A673 (cell line): ENCODE data around the gene ZCCHC13. TPM values are rescaled to one million over a fixed set of nuclear protein-coding genes. Genes with fewer than 3 reads are reported as not detected.

Experiments used
- BruUV-seq: library from RNA; stranded (reverse); fragments of 400-500 nt; replicated peaks from 2 replicates; lab custom pipeline; 2021; lab: Mats Ljungman, UMichigan
- CTCF ChIA-PET: fragments of 300-600 bp; sonication (Branson Sonifier 250); formaldehyde crosslinking; loops from one replicate; lab custom pipeline; 2022; ENCODE audit warnings: antibody characterized with exemption; lab: Charles Lee
- POLR2A ChIA-PET: fragments of 300-600 bp; sonication (Branson Sonifier 250); formaldehyde crosslinking; loops from one replicate; lab custom pipeline; 2022; ENCODE audit warnings: antibody characterized with exemption; ENCODE audit not compliant: low non-redundant PET; lab: Charles Lee
- DNase-seq: peaks from one replicate; pipeline ENCODE4 v3.0.0-alpha.2; 2015; ENCODE audit warnings: low spot score
- H3K27ac ChIP-seq: fragments of 200-600 bp; sonication (generic); 2 replicates; pipeline ENCODE4 v1.5.1; 2016; ENCODE audit warnings: mixed run types, low read depth, mild to moderate bottlenecking, mixed read lengths, antibody characterized with exemption, low read length; ENCODE audit not compliant: poor library complexity, severe bottlenecking
- H3K27me3 ChIP-seq: fragments of 200-600 bp; sonication (generic); replicated peaks from 2 replicates; pipeline ENCODE4 v1.6.1; 2017; ENCODE audit warnings: mixed run types, low read depth, mild to moderate bottlenecking, mixed read lengths, antibody characterized with exemption, low read length; ENCODE audit not compliant: insufficient read depth, poor library complexity
- H3K36me3 ChIP-seq: fragments of 200-600 bp; sonication (generic); 2 replicates; pipeline ENCODE4 v1.6.1; 2016; ENCODE audit warnings: mixed run types, mild to moderate bottlenecking, mixed read lengths, antibody characterized with exemption, low read length; ENCODE audit not compliant: insufficient read depth, poor library complexity, severe bottlenecking
- H3K4me1 ChIP-seq: fragments of 200-600 bp; sonication (generic); 2 replicates; pipeline ENCODE4 v1.6.1; 2017; ENCODE audit warnings: mixed run types, mild to moderate bottlenecking, mixed read lengths, antibody characterized with exemption, low read length; ENCODE audit not compliant: insufficient read depth, poor library complexity, severe bottlenecking
- H3K4me3 ChIP-seq: fragments of 200-600 bp; sonication (generic); 2 replicates; pipeline ENCODE4 v1.5.1; 2016; ENCODE audit warnings: low read depth, mixed run types, mild to moderate bottlenecking, mixed read lengths, low read length; ENCODE audit not compliant: poor library complexity, severe bottlenecking
- H3K9me3 ChIP-seq: fragments of 200-600 bp; sonication (generic); 2 replicates; pipeline ENCODE4 v1.6.1; 2016; ENCODE audit warnings: mixed run types, low read depth, mild to moderate bottlenecking, mixed read lengths, antibody characterized with exemption, low read length; ENCODE audit not compliant: poor library complexity, severe bottlenecking
- CTCF ChIP-seq: fragments of 300-800, 200-600 bp; sonication (generic); conservative IDR thresholded peaks from 2 replicates; pipeline ENCODE4 v1.5.1; 2017; ENCODE audit warnings: low read depth, mild to moderate bottlenecking, antibody characterized with exemption, low read length, moderate library complexity, mixed read lengths
- EZH2 ChIP-seq: fragments of 200-600 bp; sonication (generic); IDR thresholded peaks from 2 replicates; pipeline ENCODE4 v1.6.1; 2017; ENCODE audit warnings: borderline replicate concordance, low read depth, mild to moderate bottlenecking, mixed read lengths, antibody characterized with exemption, low read length; ENCODE audit not compliant: poor library complexity, severe bottlenecking
- intact Hi-C: fragments of 100-400 bp; cut with micrococcal nuclease; formaldehyde crosslinking; loops from one replicate; pipeline ENCODE4 v1.10.0; 2022; ENCODE audit not compliant: unreplicated experiment
- total RNA-seq: library from RNA; stranded (reverse); gene quantifications from 2 replicates; pipeline ENCODE4 v1.2.3, GENCODE V29; 2021

ZCCHC13 gene
- total RNA-seq, 1 experiment from 2014 or later, result not detected

- POLR2A ChIA-PET, result interaction anchor here (0.6 kb wide), 1 partner anchor 1575 kb away, joined by 3 read pairs; no protein-coding TSS in a partner anchor
- H3K27ac ChIP-seq, result peak overlapping the region; percentile 90
- peak; percentile 75 for DNase-seq
- H3K27me3 ChIP-seq, result no peaks in the 10 kb centered on the region
- CTCF ChIA-PET, result no interaction called here
- no peaks in the 10 kb centered on the region for H3K9me3 ChIP-seq
- H3K4me3 ChIP-seq, result peak overlapping the region; percentile 67
- intact Hi-C loops, result loop anchor here (5.0 to 10.0 kb wide), 2 partner anchors 49 to 251 kb away; no protein-coding TSS in a partner anchor
- no TSS peak for BruUV-seq
- TF ChIP-seq CTCF, result no peak
- no peak for TF ChIP-seq EZH2
- H3K4me1 ChIP-seq, result no peaks in the 10 kb centered on the region
- H3K36me3 ChIP-seq, result peaks cover 6% of the 10 kb centered on the region
These were observed 10.5 kb upstream of the ZCCHC13 start for GRCh38 chrX:74293343-74293946.

DNA sequence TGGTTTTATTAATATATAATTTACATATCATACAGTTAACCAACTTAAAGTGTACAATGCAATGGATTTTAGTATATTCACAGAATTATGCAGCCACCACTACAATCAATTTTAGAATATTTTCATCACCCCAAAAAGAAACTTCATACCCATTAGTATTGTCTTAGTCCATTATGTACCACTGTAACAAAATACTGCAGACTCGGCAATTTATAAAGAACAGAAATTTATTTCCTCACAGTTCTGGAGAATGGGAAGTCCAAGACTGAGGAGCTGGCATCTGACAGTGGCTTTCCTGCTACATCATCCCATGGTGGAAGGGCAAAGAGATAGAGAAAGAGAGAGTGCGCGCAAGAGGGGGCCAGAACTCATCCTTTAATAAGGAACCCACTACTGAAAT is 8.9 kb upstream of the ZCCHC13 start:
- Histone ChIP-seq H3K4me3 (no peak overlapping the region), H3K27ac (no peak overlapping the region), H3K9me3 (no peaks in the 10 kb centered on the region), H3K4me1 (no peaks in the 10 kb centered on the region), H3K36me3 (no peaks in the 10 kb centered on the region), H3K27me3 (no peaks in the 10 kb centered on the region)
- POLR2A ChIA-PET, result no interaction called here
- BruUV-seq, result no TSS peak
- no peak for DNase-seq
- TF ChIP-seq EZH2, result no peak
- no peak for TF ChIP-seq CTCF
- CTCF ChIA-PET, result no interaction called here
- intact Hi-C loops, result loop anchor here (10.0 kb wide), 1 partner anchor 250 kb away; no protein-coding TSS in a partner anchor

DNA sequence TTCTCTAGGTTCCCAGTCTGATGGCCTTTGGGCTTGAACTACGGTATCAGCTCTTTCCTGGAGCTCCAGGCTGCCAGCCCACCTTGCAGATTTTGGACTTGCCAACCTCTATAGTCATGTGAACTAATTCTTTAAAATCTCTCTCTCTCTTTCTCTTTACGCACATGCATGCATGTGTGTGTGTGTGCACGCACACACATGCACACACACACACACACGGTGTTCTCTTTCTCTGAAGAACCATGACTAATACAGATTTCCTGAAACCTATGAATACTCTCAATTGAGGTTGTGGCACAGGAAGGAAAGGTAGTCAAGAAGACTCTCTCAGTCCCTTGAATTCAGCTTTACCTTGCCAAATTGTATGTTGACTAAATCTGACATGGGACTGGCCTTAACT is 6.2 kb upstream of the ZCCHC13 start:
- DNase-seq, result no peak
- ChIA-PET CTCF (no interaction called here), POLR2A (no interaction called here)
- Histone ChIP-seq H3K4me3 (no peak overlapping the region), H3K27ac (no peak overlapping the region), H3K36me3 (no peaks in the 10 kb centered on the region), H3K4me1 (no peaks in the 10 kb centered on the region), H3K9me3 (no peaks in the 10 kb centered on the region), H3K27me3 (no peaks in the 10 kb centered on the region)
- intact Hi-C loops, result loop anchor here (10.0 kb wide), 1 partner anchor 247 kb away; no protein-coding TSS in a partner anchor
- TF ChIP-seq EZH2 (no peak), CTCF (no peak)
- no TSS peak for BruUV-seq
